ENCODE results near the gene AHR. TPM values are rescaled to one million over a fixed set of nuclear protein-coding genes. Genes with fewer than 3 reads are reported as not detected.

The AHR gene
- total RNA-seq, 1 experiment from 2014 or later: 13.5 TPM

DNA sequence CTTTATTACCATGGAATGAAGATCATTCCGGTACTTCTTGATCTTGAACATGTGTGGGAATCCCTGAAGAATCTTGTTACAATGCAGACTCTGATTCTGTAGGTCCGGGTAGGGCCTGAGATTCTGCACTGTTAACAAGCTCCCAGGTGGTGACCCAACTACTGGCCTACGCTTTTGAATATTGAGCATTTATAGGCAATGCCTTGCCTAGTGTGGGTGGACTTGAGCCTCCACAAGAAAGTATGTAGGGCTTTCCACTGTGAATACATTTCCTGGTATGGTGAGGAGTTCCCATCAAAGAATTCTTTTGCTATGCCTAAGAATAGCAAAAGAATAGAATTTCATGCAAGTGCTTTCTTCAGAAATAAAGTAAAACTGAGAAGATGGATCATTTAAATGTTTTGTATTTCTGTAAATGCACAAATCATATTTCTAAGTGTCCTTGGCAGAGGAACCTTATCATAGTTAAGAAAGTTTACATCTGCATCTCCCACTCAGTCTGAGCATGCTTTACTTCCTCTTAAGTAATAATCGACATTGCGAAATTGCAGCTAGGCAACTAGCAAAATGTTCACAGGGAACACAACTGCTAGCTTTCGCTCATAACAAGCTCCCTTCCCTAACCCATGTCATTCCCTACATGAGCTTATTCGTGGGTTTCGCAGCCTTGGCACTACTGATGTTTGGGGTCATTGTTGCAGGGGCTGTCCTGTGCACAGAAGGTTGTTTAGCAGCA, 71.4 kb downstream of the AHR start:
- POLR2A ChIA-PET (ENCODE audit: low non-redundant PET): no interaction called here
- Histone ChIP-seq H3K9me3 (ENCODE audit: low read depth, low read length, poor library complexity, severe bottlenecking) (no peaks in the 10 kb centered on the region), H3K27ac (ENCODE audit: low read depth, low read length, poor library complexity, severe bottlenecking) (no peak overlapping the region), H3K4me3 (ENCODE audit: low read depth, low read length, poor library complexity, severe bottlenecking) (no peak overlapping the region), H3K4me1 (ENCODE audit: insufficient read depth, low read length, poor library complexity, severe bottlenecking) (peaks cover 28% of the 10 kb centered on the region), H3K36me3 (ENCODE audit: insufficient read depth, low read length, poor library complexity, severe bottlenecking) (no peaks in the 10 kb centered on the region), H3K27me3 (replicated peaks; ENCODE audit: insufficient read depth, low read depth, low read length, poor library complexity) (no peaks in the 10 kb centered on the region)
- no TSS peak for BruUV-seq (replicated peaks)
- TF ChIP-seq EZH2 (IDR thresholded peaks at IDR 0.05; ENCODE audit: borderline replicate concordance, low read depth, low read length, poor library complexity, severe bottlenecking): no peak
- TF ChIP-seq, protein P1, sequence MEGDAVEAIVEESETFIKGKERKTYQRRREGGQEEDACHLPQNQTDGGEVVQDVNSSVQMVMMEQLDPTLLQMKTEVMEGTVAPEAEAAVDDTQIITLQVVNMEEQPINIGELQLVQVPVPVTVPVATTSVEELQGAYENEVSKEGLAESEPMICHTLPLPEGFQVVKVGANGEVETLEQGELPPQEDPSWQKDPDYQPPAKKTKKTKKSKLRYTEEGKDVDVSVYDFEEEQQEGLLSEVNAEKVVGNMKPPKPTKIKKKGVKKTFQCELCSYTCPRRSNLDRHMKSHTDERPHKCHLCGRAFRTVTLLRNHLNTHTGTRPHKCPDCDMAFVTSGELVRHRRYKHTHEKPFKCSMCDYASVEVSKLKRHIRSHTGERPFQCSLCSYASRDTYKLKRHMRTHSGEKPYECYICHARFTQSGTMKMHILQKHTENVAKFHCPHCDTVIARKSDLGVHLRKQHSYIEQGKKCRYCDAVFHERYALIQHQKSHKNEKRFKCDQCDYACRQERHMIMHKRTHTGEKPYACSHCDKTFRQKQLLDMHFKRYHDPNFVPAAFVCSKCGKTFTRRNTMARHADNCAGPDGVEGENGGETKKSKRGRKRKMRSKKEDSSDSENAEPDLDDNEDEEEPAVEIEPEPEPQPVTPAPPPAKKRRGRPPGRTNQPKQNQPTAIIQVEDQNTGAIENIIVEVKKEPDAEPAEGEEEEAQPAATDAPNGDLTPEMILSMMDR (conservative IDR thresholded peaks at IDR 0.05; ENCODE audit: low read depth, low read length): no peak
- CTCF ChIA-PET: no interaction called here
- intact Hi-C loops (cut with micrococcal nuclease; ENCODE audit: unreplicated experiment): no loop called here
- peak; percentile 79 for DNase-seq (ENCODE audit: low spot score)

DNA sequence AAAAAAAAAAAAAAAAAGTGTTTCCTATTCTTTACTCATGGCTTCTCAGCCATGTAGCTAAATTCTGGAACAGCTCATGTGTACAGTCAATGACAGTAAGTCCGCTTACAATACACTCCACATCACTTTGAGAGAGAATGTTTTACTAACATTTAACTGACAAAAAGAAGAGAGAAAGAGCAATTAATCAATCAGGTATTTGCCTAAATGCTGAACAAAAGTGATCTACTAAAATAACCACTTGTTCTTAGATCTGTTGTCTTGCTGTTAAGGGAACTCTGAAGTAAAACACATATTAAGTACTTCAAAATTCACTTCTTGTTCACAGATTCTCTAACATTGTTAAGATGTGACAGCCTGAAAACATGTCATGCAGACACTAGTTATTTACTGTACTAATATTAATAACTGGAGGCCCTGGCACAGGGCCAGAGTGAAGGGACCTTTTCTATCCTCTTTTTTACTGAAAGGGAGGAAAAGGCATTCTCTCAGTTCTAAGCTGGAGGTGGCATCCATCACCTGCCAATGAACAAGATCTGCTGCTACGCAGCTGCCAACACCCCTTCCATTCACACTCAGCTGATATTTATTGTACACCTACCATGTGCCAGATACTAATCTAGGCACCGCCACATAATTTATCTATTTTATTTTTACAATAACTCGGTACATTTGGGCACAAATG, 72.6 kb downstream of the AHR start:
- H3K4me3 ChIP-seq (ENCODE audit: low read depth, low read length, poor library complexity, severe bottlenecking): no peak overlapping the region
- ChIA-PET CTCF (no interaction called here), POLR2A (ENCODE audit: low non-redundant PET) (no interaction called here)
- no peaks in the 10 kb centered on the region for H3K27me3 ChIP-seq (replicated peaks; ENCODE audit: insufficient read depth, low read depth, low read length, poor library complexity)
- no peaks in the 10 kb centered on the region for H3K36me3 ChIP-seq (ENCODE audit: insufficient read depth, low read length, poor library complexity, severe bottlenecking)
- peaks cover 28% of the 10 kb centered on the region for H3K4me1 ChIP-seq (ENCODE audit: insufficient read depth, low read length, poor library complexity, severe bottlenecking)
- H3K9me3 ChIP-seq (ENCODE audit: low read depth, low read length, poor library complexity, severe bottlenecking): no peaks in the 10 kb centered on the region
- no peak overlapping the region for H3K27ac ChIP-seq (ENCODE audit: low read depth, low read length, poor library complexity, severe bottlenecking)
- BruUV-seq (replicated peaks): no TSS peak
- intact Hi-C loops (cut with micrococcal nuclease; ENCODE audit: unreplicated experiment): no loop called here
- DNase-seq (ENCODE audit: low spot score): peak; percentile 11
- no peak for TF ChIP-seq EZH2 (IDR thresholded peaks at IDR 0.05; ENCODE audit: borderline replicate concordance, low read depth, low read length, poor library complexity, severe bottlenecking)
- TF ChIP-seq, protein P1 (conservative IDR thresholded peaks at IDR 0.05; ENCODE audit: low read depth, low read length): no peak

DNA sequence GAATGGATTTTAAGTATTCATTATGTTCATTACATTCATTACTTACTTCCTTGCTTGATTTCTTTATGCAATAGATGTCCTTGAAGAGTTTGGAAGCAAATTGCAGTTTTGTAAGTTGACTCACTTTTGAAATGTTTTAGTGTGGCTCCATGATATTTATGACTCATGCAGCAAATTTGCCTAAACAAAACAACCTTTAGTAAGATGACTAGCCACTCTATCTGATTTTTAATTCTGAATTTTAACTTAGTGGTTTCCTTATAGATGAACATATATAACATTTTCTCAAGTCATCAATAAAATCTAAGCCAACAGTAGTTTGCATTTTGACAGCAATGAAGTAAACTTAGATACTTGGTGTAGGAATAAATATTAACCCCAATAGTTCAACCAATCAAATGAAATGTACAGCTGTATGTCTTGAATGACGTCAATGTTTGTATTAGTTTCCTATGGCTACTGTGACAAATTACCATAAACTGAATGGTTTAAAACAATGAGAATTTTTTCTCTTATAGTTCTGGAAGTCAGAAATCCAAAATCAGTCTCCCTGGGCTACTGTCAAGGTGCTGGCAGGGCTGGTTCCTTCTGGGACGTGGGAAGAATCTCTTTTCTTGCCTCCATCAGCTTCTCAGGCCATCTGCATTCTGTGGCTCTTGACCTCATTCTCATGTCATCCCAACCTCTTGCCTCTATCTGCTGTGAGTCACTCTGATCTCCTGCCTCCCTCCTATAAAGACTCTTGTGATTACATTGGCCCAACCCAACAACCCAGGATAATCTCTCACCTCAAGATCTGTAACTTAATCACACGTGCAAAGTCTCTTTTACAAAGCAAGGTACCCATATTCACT, 73.4 kb downstream of the AHR start:
- POLR2A ChIA-PET (ENCODE audit: low non-redundant PET): no interaction called here
- TF ChIP-seq, protein P1 (conservative IDR thresholded peaks at IDR 0.05; ENCODE audit: low read depth, low read length): no peak
- TF ChIP-seq EZH2 (IDR thresholded peaks at IDR 0.05; ENCODE audit: borderline replicate concordance, low read depth, low read length, poor library complexity, severe bottlenecking): no peak
- Histone ChIP-seq H3K27ac (ENCODE audit: low read depth, low read length, poor library complexity, severe bottlenecking) (no peak overlapping the region), H3K9me3 (ENCODE audit: low read depth, low read length, poor library complexity, severe bottlenecking) (no peaks in the 10 kb centered on the region), H3K36me3 (ENCODE audit: insufficient read depth, low read length, poor library complexity, severe bottlenecking) (no peaks in the 10 kb centered on the region), H3K27me3 (replicated peaks; ENCODE audit: insufficient read depth, low read depth, low read length, poor library complexity) (no peaks in the 10 kb centered on the region), H3K4me1 (ENCODE audit: insufficient read depth, low read length, poor library complexity, severe bottlenecking) (peaks cover 28% of the 10 kb centered on the region), H3K4me3 (ENCODE audit: low read depth, low read length, poor library complexity, severe bottlenecking) (no peak overlapping the region)
- CTCF ChIA-PET: no interaction called here
- intact Hi-C loops (cut with micrococcal nuclease; ENCODE audit: unreplicated experiment): no loop called here
- DNase-seq (ENCODE audit: low spot score): peak; percentile 57
- no TSS peak for BruUV-seq (replicated peaks)
